HG02938 (cell line): Measurements from ENCODE around the gene EIF2S2.

ENCODE experiments used
- ATAC-seq: cut with Tn5 transposase; IDR thresholded peaks from one replicate; pipeline ENCODE4 v1.9.1; 2021; ENCODE audit warnings: mild to moderate bottlenecking, moderate library complexity; ENCODE audit not compliant: unreplicated experiment

The EIF2S2 gene

DNA sequence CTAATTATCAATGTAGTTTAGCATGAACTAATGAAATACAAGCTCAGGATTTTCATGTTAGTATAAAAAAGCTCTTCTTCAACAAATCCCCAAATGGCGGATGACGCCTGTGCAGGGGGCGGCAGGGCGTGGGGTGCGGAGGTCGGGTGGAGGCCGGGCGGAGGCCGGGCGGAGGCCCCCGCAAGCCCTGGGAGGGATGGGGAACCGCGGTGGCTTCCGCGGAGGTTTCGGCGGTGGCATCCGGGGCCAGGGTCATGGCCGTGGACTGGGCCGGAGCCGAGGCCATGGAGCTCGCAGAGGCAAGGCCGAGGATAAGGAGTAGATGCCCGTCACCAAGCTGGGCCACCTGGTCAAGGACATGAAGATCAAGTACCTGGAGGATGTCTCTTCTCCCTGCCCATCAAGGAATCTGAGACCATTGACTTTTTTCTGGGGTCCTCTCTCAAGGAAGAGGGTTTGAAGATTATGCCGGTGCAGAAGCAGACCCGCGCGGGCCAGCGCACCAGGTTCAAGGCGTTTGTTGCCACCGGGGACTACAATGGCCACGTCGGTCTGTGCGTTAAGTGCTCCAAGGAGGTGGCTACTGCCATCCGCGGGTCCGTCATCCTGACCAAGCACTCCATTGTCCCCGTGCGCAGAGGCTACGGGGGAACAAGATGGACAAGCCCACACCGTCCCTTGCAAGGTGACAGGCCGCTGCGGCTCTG is 10.4 kb upstream of the EIF2S2 start:
- ATAC-seq, result no peak

- ATAC-seq, result no peak
Measured at GRCh38 chr20:34120213-34120612, 8.2 kb upstream of the EIF2S2 start.

DNA sequence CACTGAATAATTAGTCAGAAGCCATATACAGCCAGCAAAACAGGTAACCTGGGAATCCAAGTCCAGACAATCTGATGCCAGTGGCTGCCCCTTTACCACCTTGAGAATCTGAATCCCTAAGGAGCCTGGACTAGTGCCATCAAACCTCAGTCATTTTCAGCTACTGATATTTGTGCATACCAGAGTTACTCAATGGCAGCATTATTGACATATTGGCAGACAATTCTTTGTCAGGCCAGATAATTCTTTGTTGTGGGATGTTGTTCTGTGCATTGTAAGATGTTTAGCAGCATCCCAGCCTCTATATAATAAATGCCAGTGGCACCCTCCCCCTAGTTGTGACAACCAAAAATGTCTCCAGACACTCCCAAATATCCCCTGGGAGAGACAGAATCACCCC is 3.2 kb upstream of the EIF2S2 start:
- ATAC-seq, result no peak

DNA sequence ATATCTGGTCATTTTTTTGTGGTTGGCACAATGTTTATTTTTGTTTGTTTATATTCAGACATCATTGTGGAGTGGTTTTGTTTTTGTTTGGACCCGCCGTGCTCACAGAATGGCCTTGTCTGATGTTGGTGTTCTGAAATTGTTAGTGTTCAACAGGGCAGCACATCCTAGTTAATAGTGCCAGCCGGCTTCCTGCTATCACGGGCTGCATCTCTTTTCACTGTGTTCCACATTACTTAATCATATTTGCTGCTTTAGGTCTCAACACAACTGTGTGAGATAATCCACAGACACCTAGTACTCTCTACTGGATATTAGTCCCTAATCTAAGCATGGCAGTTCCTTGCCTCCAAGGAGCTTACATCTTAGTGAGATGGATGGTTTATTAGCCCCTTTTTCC is 2.8 kb upstream of the EIF2S2 start:
- no peak for ATAC-seq

DNA sequence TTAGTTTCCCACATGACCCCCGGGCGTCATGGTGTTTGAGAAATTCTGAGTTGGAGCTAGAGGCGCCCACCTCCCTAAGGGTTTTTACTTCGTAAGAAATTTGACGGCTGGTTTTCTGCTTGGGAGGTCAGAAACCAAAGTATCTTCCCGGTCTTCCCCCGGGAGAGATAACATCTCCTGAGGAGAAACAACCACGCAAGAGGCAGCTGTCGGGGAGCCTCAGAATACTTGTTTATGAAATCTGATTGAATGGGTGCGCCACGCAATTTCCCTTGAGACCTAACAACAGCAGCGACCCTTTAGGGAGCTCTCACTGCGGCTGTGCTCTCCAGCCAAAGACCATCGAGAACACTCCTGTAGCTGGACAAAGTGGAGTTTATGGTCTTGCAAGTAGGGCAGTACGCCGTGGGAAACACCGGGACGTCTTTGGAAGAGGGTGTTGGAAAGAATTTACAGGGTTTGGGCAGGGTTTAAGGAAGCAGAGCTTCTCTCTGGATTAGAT is 608 bp upstream of the EIF2S2 start:
- no peak for ATAC-seq

GRCh38 chr20:34110745-34111641 is 1.1 kb downstream of the EIF2S2 start:
- no peak for ATAC-seq

DNA sequence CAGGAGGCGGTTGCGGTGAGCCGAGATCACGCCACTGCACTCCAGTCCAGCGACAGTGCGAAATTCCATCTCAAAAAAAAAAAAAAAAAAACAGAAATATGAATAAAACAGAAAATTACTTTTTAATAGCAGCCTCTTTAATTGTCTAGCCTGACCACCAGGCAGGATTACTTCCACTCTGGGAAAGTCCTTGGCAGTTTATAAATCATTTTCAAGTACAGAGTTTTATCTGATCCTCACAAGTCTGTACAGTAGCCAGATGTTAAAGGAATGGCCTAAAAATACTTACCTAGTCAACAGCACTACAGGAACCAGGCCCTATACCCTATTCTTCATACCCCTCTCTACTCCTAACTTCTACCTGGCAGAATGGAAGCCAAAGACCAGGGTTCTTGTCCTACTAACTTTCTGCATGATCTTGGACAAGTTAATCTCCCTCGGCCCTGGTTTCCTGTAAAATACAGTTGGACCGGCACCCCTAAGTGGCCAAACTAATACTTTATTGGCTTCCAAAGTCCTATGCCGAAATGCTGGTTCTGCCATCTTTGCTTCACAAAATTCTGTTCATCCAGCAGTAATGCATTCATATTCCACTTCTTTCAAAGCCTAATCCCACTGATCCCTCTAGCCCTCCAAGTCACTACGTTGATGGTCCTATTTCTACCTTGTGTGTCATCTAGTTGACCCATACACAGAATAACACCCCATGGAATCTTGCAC is 1.9 kb downstream of the EIF2S2 start:
- ATAC-seq, result no peak

DNA sequence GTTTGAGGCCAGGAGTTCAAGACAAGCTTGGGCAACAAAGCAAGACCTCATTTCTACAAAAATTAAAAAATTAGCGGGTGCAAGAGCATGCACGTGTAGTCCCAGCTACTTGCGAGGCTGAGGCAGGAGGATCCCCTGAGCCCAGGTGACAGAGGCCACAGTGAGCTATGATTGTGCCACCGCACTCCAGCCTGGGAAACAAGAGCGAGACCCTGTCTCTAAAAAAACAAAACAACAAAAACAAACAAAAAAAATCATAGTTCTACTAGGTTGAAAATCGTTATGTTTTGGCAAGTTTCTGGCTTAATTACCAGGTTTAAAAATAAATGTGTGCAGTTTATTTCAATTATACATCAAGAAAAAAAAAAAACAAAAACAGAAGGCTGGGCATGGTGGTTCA is 2.6 kb downstream of the EIF2S2 start:
- no peak for ATAC-seq

- no peak for ATAC-seq
Measured at GRCh38 chr20:34108616-34109174, 3.3 kb downstream of the EIF2S2 start.

- no peak for ATAC-seq
Measured at GRCh38 chr20:34105978-34106675, 5.9 kb downstream of the EIF2S2 start.

DNA sequence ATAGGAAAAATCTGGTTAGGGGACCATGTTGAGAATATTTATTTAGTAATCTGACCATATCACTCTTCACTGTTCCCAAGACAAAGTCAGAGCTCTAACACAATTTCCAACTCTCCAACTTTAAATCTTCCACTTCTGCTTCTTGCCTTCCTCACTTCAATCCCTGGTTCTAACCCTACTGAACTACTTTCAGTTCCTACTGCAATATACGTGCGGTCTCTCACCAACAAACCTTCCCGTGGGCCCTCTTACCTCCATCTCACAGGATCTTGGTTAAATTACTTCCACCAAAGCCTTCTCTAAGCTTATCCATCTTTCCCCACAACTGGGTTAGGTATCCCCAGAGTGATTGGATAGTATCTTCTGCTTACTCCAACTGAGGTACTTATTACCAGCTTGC is 8.0 kb downstream of the EIF2S2 start:
- ATAC-seq, result no peak

DNA sequence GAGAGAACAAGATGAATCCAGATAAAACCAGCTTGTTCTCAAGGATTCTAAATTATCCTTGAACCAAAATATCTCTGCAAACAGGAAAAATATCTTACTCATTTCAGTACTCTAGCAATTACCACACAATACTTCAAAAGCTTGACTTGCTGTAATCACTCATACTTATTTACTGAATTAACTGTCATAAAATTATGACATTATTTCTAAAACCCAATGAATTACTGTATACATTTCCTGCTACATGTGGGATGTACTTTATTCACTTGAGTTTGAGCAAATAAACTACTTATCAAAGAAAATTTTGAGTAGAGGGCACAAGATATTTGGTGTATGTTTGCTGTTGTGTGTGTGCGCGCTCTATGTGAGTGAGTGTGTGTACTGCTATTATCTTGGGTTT is 9.7 kb downstream of the EIF2S2 start:
- ATAC-seq, result no peak

- no peak for ATAC-seq
Measured at GRCh38 chr20:34100576-34100975, 11.5 kb downstream of the EIF2S2 start.

GRCh38 chr20:34099675-34100074 is 12.4 kb downstream of the EIF2S2 start:
- ATAC-seq, result no peak

- ATAC-seq, result no peak
Measured at GRCh38 chr20:34098570-34098969, 13.5 kb downstream of the EIF2S2 start.

DNA sequence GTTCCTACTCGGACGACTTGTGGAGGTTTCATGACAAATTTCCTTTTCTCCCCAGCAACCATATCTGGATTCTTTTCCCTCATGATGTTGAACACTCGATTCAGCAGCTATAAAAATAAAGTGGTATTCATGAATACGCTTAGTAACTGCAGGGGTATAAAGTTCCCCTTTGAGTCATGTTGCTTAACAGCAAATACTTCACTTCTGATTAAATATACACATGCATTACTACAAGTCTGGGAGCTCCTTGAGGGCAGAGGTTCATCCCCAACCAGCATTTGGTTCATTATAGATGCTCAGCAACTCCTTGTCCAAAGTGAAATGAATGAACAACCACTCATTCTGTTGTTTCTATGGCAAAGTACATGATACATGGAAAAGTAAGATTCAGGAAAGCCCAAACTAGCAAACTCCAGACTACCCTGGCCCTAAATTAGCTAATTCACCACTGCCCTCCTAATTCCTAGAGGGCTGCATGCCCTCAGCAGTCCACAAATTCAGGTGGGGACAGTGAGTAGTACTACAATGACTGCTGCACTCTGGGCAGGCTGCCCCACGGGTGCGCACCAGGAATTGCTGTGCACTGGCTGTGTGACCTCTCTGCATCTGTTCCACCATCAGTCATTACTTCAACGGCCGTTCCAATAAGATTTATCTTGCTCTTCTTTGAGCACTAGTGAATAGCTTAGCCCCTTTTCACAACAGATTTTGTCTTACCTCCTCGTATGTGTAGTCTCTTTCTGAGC is 15.2 kb downstream of the EIF2S2 start:
- no peak for ATAC-seq

DNA sequence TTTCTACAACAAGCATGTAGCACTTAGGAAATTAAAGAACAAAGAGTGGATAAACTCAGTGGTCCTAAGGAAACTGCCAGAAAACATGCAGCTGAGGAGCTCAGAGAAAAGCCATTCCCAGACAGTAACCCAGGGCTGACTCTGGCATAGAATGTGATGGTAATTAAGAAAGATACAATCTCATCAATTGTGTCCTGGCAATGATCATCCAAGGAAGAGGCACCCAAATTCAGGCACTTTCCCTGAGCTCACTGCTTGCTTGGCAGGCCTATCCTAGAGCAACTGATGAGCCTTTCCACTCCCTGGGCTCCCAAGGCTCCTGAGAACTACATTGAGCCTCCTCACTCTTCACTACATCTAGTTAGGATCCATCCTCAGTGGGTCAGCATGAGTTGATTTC is 16.2 kb downstream of the EIF2S2 start:
- no peak for ATAC-seq

DNA sequence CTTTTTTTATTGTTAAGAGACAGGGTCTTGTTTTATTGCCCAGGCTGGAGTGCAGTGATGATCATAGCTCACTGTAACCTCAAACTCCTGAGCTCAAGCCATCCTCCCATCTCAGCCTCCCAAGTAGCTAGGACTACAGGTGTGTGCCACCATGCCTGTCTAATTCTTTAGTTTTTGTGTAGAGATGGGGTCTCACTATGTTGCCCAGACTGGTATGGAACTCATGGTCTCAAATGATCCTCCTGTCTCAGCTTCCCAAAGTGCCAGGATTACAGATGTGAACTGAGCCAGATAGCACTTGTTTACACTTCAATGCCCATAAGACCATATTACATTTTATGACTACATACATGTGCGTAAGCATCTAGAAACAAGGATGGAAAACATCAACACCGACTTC is 18.1 kb downstream of the EIF2S2 start:
- ATAC-seq, result no peak

DNA sequence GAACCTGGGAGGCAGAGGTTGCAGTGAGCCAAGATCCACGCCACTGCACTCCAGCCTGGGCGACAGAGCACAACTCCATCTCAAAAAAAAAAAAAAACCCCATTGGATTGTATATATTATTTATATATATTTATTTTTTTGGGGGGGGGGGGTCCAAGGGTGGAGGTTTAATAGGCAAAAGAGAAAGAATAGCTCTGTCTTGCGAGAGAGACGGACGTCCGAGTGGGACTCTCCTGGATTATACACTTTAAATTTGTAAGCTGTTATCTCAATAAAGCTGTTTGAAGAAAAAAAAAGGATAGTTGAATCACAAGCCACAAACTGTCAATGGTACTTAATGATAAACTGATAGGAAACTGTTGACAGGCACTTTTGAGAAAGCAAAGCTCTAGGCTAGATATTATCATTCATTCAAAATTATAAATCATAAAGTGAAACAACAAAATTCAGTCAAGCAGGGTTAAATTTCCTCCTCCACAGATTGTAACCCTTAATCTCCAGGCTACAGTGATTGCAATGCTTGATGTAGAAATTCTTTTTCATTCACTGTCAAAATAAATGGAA is 20.3 kb downstream of the EIF2S2 start:
- ATAC-seq, result no peak

GRCh38 chr20:34090645-34091044 is 21.4 kb downstream of the EIF2S2 start:
- ATAC-seq, result no peak
